Neural cell (in vitro differentiated cells): ENCODE results near the gene COL15A1. TPM values are rescaled to one million over a fixed set of nuclear protein-coding genes. Genes with fewer than 3 reads are reported as not detected.

Experiments used
- H2AFZ ChIP-seq: fragments of 200-600, 300-800 bp; sonication (generic), shearing (Covaris generic); 2 replicates; pipeline ENCODE4 v1.6.0; 2014; ENCODE audit warnings: low read depth, mild to moderate bottlenecking, antibody characterized with exemption, low read length, moderate library complexity
- H3F3A ChIP-seq: fragments of 200-600 bp; shearing (Covaris generic); 2 replicates; pipeline ENCODE4 v1.6.1; 2016; ENCODE audit warnings: mild to moderate bottlenecking, moderate library complexity, mixed read lengths, antibody characterized with exemption, low read length; ENCODE audit not compliant: insufficient read depth, poor library complexity, severe bottlenecking
- H3K27ac ChIP-seq: fragments of 200-600, 300-800 bp; sonication (generic), shearing (Covaris generic); 2 replicates; pipeline ENCODE4 v1.5.1; 2014; ENCODE audit warnings: mild to moderate bottlenecking, low read length, moderate library complexity
- H3K27me3 ChIP-seq: fragments of 300-800, 200-600 bp; sonication (generic), shearing (Covaris generic); 2 replicates; pipeline ENCODE4 v1.6.0; 2014; ENCODE audit warnings: mild to moderate bottlenecking, low read depth, low read length, moderate library complexity; ENCODE audit not compliant: insufficient read depth
- H3K36me3 ChIP-seq: fragments of 300-800, 200-600 bp; sonication (generic), shearing (Covaris generic); 2 replicates; pipeline ENCODE4 v1.5.1; 2014; ENCODE audit warnings: mild to moderate bottlenecking, antibody characterized with exemption, low read length, moderate library complexity; ENCODE audit not compliant: insufficient read depth
- H3K4me2 ChIP-seq: fragments of 300-800, 200-600 bp; sonication (generic), shearing (Covaris generic); 2 replicates; pipeline ENCODE4 v1.6.0; 2014; ENCODE audit warnings: mild to moderate bottlenecking, low read length
- H3K4me3 ChIP-seq: fragments of 300-800, 200-600 bp; sonication (generic), shearing (Covaris generic); 2 replicates; pipeline ENCODE4 v1.5.1; 2014; ENCODE audit warnings: mild to moderate bottlenecking, low read length, moderate library complexity
- H3K79me2 ChIP-seq: fragments of 200-600 bp; shearing (Covaris generic); replicated peaks from 2 replicates; pipeline ENCODE4 v1.6.0; 2014; ENCODE audit warnings: mild to moderate bottlenecking, low read length, moderate library complexity; ENCODE audit not compliant: insufficient read depth
- H3K9ac ChIP-seq: fragments of 300-800, 200-600 bp; sonication (generic), shearing (Covaris generic); 2 replicates; pipeline ENCODE4 v1.6.1; 2016; ENCODE audit warnings: mild to moderate bottlenecking, low read length, mixed read lengths
- H3K9me2 ChIP-seq: fragments of 200-600 bp; shearing (Covaris generic); 2 replicates; pipeline ENCODE4 v1.6.1; 2016; ENCODE audit warnings: mild to moderate bottlenecking, low read length, mixed read lengths; ENCODE audit not compliant: insufficient read depth
- H3K9me3 ChIP-seq: fragments of 200-600, 300-800 bp; sonication (generic), shearing (Covaris generic); 2 replicates; pipeline ENCODE4 v1.6.1; 2016; ENCODE audit warnings: mild to moderate bottlenecking, mixed run types, low read length, moderate library complexity, mixed read lengths
- H4K20me1 ChIP-seq: fragments of 200-600 bp; shearing (Covaris generic); 2 replicates; pipeline ENCODE4 v1.6.1; 2016; ENCODE audit warnings: mild to moderate bottlenecking, mixed run types; ENCODE audit not compliant: insufficient read depth
- CTCF ChIP-seq: fragments of 450-650 bp; IDR thresholded peaks from 2 replicates; pipeline ENCODE4 v1.5.1; 2014; ENCODE audit warnings: antibody characterized with exemption, mild to moderate bottlenecking, moderate library complexity; ENCODE audit not compliant: poor library complexity, severe bottlenecking
- EP300 ChIP-seq: fragments of 450-650 bp; conservative IDR thresholded peaks from 2 replicates; pipeline ENCODE4 v1.6.1; 2014; ENCODE audit warnings: antibody characterized with exemption, mild to moderate bottlenecking, moderate library complexity; ENCODE audit not compliant: poor library complexity, severe bottlenecking
- EZH2 ChIP-seq: fragments of 200-600, 300-800 bp; shearing (Covaris generic), sonication (generic); IDR thresholded peaks from 2 replicates; pipeline ENCODE4 v1.6.1; 2014; ENCODE audit warnings: antibody characterized with exemption, low read length, borderline replicate concordance, mild to moderate bottlenecking; ENCODE audit not compliant: insufficient read depth, poor library complexity, severe bottlenecking
- MXI1 ChIP-seq: fragments of 450-650 bp; conservative IDR thresholded peaks from 2 replicates; pipeline ENCODE4 v1.6.1; 2014; ENCODE audit warnings: antibody characterized with exemption, mild to moderate bottlenecking; ENCODE audit not compliant: poor library complexity, severe bottlenecking
- POLR2AphosphoS5 ChIP-seq: IDR thresholded peaks from 2 replicates; pipeline ENCODE4 v1.6.1; 2012
- RAD21 ChIP-seq: fragments of 450-650 bp; conservative IDR thresholded peaks from 2 replicates; pipeline ENCODE4 v1.6.1; 2014; ENCODE audit warnings: antibody characterized with exemption, mild to moderate bottlenecking, moderate library complexity
- REST ChIP-seq: IDR thresholded peaks from 2 replicates; pipeline ENCODE4 v1.6.1; 2012; ENCODE audit warnings: borderline replicate concordance
- SMC3 ChIP-seq: fragments of 450-650 bp; conservative IDR thresholded peaks from 2 replicates; pipeline ENCODE4 v1.6.1; 2014; ENCODE audit warnings: antibody characterized with exemption, mild to moderate bottlenecking, moderate library complexity; ENCODE audit not compliant: poor library complexity
- TAF1 ChIP-seq: IDR thresholded peaks from 2 replicates; pipeline ENCODE4 v1.6.1; 2012; ENCODE audit warnings: low read depth
- polyA minus RNA-seq: library from RNA; depleted of rRNA, polyadenylated mRNA; stranded (reverse); fragments of >200 nt; gene quantifications from 2 replicates; pipeline ENCODE4 v1.2.3, GENCODE V29; 2014
- polyA plus RNA-seq: library from polyadenylated mRNA; depleted of rRNA; stranded (reverse); fragments of >200 nt; gene quantifications from 2 replicates; pipeline ENCODE4 v1.2.3, GENCODE V29; 2014

Gene COL15A1
- polyA plus RNA-seq: 2.8 and 3.4 TPM in 2 replicates
- 4.9 and 5.0 TPM in 2 replicates for polyA minus RNA-seq

- Histone ChIP-seq H4K20me1 (no peaks in the 10 kb centered on the region), H3K4me3 (peak within 1 kb of the TSS; percentile 87), H3K9ac (peak within 1 kb of the TSS; percentile 72), H3K36me3 (no peaks in the 10 kb centered on the region), H3K9me3 (no peaks in the 10 kb centered on the region), H3K79me2 (no peaks in the 10 kb centered on the region), H3K9me2 (no peaks in the 10 kb centered on the region), H3K4me2 (peak within 1 kb of the TSS; percentile 81), H3K27ac (peak within 1 kb of the TSS; percentile 19), H2AFZ (peak within 1 kb of the TSS; percentile 48), H3F3A (no peaks in the 10 kb centered on the region), H3K27me3 (peaks cover 44% of the 10 kb centered on the region)
- TF ChIP-seq RAD21: peak; percentile 26
- TF ChIP-seq EZH2: no peak
- TF ChIP-seq MXI1: peak; percentile 26
Measured at GRCh38 chr9:98943682-98944056, at the start of gene COL15A1. COL15A1 (plus strand) TSS chr9:98943907; CDS start chr9:98944062, 155 bp downstream.

- H3K27ac ChIP-seq: no peak overlapping the region
- no peak overlapping the region for H2AFZ ChIP-seq
- no peaks in the 10 kb centered on the region for H3K9me2 ChIP-seq
- H3K36me3 ChIP-seq: no peaks in the 10 kb centered on the region
- TF ChIP-seq EP300 (no peak), TAF1 (no peak), CTCF (no peak), EZH2 (no peak), POLR2AphosphoS5 (no peak), SMC3 (no peak), RAD21 (no peak), MXI1 (no peak), REST (no peak)
- H3F3A ChIP-seq: no peaks in the 10 kb centered on the region
- H3K9me3 ChIP-seq: no peaks in the 10 kb centered on the region
- H3K4me2 ChIP-seq: no peak overlapping the region
- H3K9ac ChIP-seq: no peak overlapping the region
- H3K79me2 ChIP-seq: no peaks in the 10 kb centered on the region
- H3K27me3 ChIP-seq: no peaks in the 10 kb centered on the region
- no peak overlapping the region for H3K4me3 ChIP-seq
- H4K20me1 ChIP-seq: no peaks in the 10 kb centered on the region
Measured at GRCh38 chr9:98894171-98894570, 49.5 kb upstream of the COL15A1 start.

- Histone ChIP-seq H3K9ac (no peak overlapping the region), H3F3A (no peaks in the 10 kb centered on the region), H3K9me3 (no peaks in the 10 kb centered on the region), H3K36me3 (no peaks in the 10 kb centered on the region), H3K4me2 (no peak overlapping the region), H3K79me2 (no peaks in the 10 kb centered on the region), H2AFZ (no peak overlapping the region), H3K27ac (no peak overlapping the region), H4K20me1 (no peaks in the 10 kb centered on the region), H3K9me2 (no peaks in the 10 kb centered on the region), H3K4me3 (no peak overlapping the region), H3K27me3 (no peaks in the 10 kb centered on the region)
- no peak for TF ChIP-seq REST
- TF ChIP-seq EP300: no peak
- TF ChIP-seq CTCF: no peak
- TF ChIP-seq POLR2AphosphoS5: no peak
- TF ChIP-seq MXI1: no peak
- TF ChIP-seq EZH2: no peak
- no peak for TF ChIP-seq RAD21
- TF ChIP-seq TAF1: no peak
Measured at GRCh38 chr9:98894761-98895160, 48.9 kb upstream of the COL15A1 start.
